ENCODE results near the gene GLT8D2.

The GLT8D2 gene

DNA sequence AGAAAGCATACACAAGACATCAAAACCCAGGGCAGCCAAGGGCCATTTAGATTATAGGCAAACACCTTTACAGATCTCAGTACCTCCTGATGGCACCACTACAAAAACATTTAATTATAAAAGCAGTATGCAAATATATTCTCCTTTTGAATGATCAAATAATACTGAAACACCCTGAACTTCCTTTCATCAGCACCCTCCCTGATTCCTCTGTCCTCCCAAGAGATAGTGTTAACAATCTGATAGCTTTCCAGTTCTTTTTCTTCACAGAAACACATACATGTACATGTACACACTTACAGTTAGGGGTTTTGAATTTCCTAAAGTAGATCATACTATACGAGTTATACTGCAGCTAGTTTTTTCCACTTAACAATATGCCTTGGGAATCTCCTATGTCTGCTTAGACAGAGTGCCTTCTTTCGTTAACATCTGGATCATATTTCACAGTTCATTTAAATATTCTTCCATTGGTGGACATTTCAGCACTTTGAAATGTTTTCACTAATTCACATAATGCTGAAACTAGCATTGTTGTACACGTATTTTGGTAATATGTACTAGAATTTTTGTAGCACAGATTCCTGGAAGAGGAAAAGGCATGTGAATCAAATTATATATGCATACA lies 49.1 kb downstream of the GLT8D2 start:
- no peak for DNase-seq (ENCODE audit: low spot score)

DNA sequence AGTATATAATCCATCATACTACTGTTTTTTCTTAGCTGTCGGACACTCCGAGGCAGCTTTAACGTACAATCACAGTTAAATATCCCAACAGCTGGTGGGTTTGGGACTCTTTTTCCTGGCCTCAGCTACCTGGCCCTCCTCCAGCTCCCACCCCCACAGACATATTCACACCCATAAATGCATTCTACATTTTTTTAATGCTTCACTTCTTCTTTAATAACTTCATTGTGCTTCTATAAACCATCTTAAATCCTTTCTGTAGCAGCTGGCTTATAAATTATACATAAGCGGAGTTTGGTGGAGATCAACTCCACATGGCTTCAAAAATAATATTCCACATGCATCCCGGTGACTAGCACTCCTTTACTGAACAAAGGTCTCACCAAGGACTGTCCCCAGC lies 51.0 kb downstream of the GLT8D2 start:
- DNase-seq (ENCODE audit: low spot score), result no peak

DNA sequence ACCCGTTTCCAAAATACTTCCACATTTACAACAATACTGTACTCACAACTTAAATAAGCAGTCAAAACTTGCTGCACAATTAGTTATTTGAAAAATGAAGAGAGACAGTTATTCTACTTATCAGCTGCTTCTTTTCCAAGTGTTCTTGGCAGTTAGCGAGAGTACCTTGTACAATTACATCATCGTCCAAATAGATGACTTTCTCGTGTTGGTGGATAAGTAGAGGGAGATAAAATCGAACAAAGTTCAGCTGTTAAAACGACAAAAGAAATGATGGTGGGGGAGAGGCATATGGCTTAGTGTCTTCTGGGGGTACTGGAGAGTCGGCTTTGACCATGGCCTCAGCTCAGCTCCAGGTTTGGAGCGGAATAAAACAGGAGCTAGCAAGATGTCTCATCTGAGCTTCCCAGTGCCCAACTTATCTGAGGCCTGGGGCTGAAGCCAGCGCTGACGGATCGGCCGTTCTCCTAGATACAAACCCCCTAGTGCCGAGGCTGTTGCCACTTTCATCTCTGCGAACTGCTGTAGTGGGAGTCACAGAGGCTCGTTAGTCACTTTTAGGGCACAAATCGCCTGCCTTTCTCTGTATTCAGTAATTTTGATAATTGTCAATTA lies 52.6 kb downstream of the GLT8D2 start:
- no peak for DNase-seq (ENCODE audit: low spot score)

DNA sequence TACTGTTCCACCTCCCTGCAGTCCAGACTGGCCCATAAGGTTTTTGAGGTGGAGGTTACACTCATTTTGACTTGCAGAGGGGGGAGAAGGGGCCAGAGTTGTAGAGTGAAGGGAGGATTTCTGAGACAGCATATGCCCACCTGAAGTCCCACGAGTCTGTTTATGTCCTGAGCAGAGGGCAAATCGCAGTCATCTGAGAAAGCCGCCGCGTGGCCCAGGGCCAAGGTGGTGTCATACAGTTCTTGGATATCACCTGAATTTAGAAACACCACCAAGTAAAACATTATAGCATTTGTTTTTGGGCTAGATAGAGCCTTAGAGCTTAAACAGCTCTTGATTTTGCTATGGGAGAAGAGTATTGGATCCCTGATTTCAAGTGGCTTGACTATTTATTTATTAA lies 53.4 kb downstream of the GLT8D2 start:
- no peak for DNase-seq (ENCODE audit: low spot score)

DNA sequence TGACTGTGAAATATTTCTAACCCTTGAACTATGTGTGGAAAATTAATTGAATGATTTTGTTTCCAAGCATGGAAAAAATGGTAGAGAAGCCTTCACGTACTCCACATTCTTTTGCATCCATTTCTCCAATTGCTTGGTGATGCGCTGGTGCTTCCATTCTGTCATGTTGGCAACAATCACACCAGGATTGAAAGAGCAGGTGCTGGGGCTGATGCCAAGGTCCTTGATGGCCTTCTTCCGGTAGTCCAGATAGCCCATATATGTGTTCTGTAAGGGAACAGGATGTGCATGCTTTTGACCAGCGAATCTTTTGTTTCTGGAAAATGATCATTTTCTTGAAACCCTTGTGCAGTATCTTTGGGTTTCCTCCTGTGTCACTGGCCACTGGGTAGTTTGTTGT lies 55.8 kb downstream of the GLT8D2 start:
- DNase-seq (ENCODE audit: low spot score), result no peak

DNA sequence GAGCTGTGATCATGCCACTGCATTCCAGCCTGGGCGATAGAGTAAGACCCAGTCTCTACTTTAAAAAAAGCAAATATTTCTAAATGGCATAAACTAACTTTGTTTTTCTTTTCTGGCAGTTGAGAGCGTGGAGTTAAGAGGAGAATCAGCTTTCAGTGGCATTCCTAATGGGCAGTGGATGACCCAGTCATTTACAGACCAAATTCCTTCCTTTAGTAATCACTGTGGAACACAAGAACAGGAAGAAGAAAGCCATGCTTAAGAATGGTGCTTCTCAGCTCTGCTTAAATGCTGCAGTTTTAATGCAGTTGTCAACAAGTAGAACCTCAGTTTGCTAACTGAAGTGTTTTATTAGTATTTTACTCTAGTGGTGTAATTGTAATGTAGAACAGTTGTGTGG lies 63.2 kb downstream of the GLT8D2 start:
- peak; percentile 57 for DNase-seq (ENCODE audit: low spot score)

DNA sequence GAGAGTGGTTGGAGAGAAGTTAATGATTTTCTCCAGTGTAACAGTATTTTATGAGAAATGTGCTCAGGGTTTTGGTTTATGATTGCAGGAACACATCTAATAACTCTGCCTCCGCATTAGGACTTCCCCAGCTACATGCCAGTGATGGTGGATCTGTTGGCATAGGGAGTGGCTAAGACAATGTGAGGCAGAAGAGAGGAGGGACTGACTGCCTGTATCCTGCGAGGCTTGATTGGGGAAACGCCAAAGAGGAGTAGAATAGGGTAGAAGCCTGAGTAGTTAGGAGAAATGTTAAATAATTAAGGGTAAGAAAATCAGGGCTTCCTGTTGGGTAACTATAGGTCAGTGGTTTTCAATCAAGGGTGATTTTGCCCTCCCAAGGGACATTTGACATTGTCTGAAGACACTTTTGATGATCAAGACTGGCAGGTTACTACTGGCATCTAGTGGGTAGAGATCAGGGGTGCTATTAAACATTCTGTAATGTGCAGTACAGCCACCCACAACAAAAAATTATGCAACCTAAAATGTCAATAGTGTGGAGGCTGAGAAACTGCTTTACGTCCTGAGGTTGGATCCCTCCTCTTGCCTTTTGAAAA lies 71.5 kb downstream of the GLT8D2 start:
- no peak for DNase-seq (ENCODE audit: low spot score)

DNA sequence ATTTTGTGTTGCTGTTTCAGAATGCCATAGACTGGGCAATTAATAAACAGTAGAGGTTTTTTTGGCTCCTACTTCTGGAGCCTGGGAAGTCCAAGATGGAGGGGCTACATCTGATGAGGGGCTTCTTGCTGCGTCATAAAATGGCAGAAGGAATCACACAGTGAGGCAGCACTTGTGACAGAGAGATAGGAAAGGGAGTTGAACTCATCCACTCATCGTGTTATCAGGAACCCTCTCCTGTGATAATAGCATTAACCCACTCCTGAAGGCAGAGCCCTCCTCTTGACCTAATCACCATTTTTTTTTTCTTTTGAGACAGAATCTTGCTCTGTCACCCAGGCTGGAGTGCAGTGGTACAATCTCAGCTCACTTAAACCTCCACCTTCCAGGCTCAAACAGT lies 74.6 kb downstream of the GLT8D2 start:
- DNase-seq (ENCODE audit: low spot score), result no peak

DNA sequence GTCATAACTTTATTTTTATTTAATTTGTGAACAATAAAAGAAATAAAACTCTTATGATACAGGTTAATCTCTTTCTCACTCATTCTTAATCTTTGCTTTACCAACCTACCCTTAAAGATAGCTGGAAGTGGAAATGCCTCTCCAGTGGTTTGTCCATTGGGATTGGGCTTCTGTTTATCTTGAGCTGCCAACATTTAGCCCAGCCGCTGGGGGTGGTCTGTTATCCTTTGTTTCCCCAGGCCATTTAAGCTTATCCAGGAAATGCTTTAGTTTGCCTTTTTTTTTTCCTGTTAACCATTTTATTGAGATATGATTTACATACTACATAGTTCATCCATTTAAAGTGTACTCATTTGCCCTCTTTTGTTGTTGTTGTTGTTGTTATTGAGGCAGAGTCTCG lies 76.1 kb downstream of the GLT8D2 start:
- no peak for DNase-seq (ENCODE audit: low spot score)

DNA sequence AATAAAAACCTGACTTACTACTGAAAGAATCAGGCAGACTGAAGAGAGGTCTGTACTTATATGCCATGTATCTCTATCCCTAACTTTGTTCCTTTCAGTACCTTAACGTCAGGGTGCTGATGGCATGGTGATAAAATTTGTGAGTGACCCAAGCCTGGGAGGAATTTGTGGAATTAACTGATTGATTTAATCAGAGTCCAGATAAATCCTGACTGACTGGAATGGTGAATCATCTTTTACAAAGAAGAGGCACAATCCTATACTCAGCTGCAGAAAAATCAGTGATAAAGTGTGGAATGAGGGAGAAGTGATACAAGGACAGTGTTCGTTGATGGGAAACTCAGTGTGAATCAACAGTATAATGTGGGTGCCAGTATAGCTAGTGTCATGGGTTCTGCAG lies 80.6 kb downstream of the GLT8D2 start:
- DNase-seq (ENCODE audit: low spot score), result peak; percentile 74

DNA sequence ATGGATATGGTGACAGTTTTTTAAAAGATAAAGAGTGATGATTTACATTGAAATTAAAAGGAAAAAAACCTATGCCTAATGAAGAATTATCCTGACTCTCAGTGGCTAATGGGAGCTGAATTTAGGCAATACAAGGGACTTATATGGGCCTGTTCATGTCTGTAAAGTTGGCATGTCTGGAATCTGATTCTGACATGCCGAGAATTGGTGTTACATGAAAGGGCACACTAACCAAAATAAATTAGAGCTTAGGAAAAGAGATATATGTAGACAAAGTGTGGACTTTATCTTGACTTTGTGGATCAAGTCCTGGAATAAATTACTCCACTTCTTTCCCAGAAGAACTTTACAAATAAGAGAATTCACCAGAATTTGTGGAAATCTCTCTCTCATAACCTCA lies 83.3 kb downstream of the GLT8D2 start:
- peak; percentile 15 for DNase-seq (ENCODE audit: low spot score)

DNA sequence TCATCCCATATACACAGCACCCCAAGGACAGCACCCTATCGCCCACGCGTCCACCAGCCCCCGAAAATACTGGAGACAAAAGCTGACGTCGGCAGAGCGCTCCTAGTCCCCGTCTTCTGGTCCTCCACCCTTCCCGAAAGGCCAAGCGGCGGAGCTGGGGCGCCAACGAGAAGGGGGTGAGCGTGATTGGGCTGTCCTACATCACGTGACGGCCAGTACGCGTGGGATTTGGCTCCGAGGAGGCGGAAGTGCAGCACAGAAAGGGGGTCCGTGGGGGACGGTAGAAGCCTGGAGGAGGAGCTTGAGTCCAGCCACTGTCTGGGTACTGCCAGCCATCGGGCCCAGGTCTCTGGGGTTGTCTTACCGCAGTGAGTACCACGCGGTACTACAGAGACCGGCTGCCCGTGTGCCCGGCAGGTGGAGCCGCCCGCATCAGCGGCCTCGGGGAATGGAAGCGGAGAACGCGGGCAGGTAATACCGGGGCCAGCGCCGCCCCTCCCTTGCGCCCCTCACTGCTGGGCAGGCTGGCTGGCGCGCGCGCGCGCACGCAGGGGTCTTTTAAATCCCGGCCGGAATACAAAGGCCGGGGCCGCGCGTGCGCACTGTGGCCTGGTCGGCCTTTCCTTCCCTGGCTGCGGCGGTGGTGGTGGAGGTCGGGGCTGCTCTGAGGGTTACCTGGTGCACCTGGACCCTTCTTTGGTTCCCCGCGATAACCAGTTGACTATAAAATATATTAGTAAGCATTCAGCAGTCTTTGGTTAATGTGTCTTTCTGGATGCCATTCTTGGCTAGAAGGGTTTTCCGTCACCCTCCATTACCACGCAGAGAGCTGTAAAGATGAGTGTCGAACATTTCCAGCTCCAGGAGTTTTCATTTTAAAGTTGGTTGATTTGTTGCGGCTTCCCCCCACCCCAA lies 84.1 kb downstream of the GLT8D2 start, which contains the start of gene TDG:
Gene TDG, plus strand, starts transcription at position 283 of the 915 bp plus-strand sequence. Its CDS starts 166 bp downstream, at position 449.
- peak; percentile 99 for DNase-seq (ENCODE audit: low spot score)

DNA sequence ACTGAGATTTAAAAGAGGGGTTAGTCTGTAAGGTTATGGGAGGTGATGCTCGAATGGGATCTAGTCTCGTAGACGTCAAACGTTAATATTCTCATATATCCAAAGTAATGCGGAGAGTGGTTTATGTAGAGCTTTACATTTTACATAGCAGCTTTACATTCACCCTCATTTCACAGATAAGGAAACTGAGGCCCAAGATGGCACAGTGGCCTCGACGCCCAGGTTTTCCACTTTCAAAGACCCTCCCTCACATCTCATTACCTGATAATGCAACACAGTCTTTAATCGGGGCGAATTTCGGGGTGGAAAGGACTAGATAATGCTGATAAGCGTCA lies 84.8 kb downstream of the GLT8D2 start:
- no peak for DNase-seq (ENCODE audit: low spot score)

DNA sequence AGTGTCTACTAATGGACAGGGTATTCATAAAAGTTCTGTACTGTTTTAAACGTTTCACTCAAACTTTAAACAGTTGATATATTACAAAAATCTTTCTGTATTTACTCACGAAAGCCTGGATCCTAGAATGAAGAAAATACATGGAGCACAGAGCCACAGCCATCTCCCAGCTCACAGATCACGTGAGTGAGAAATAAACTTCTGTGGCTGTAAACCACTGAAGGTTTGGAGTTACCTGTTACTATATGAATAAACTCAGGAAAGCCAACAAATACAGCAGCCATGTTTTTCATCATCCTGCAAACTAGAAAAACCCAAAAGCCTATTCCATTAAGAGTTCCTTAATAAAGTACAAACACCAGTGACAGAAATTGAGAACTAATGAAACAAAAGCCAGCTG lies 85.2 kb downstream of the GLT8D2 start:
- DNase-seq (ENCODE audit: low spot score), result no peak

DNA sequence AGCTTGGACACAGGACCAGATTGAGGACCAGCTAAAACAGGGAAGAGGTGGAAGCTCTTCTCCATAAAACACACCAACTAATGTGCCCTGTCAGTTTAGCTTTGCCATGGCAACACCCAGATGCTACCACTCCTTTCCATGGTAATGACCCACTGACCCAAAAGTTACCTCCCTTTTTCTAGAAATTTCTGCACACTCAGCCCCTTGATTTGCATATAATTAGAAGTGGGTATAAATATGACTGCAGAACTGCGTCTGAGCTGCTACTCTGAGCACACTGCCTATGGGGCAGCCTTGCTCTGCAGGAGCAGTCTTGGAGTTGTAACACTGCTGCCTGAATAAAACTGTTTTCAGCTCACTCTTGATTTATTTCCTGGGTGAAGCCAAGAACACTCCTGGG lies 87.5 kb downstream of the GLT8D2 start:
- no peak for DNase-seq (ENCODE audit: low spot score)

DNA sequence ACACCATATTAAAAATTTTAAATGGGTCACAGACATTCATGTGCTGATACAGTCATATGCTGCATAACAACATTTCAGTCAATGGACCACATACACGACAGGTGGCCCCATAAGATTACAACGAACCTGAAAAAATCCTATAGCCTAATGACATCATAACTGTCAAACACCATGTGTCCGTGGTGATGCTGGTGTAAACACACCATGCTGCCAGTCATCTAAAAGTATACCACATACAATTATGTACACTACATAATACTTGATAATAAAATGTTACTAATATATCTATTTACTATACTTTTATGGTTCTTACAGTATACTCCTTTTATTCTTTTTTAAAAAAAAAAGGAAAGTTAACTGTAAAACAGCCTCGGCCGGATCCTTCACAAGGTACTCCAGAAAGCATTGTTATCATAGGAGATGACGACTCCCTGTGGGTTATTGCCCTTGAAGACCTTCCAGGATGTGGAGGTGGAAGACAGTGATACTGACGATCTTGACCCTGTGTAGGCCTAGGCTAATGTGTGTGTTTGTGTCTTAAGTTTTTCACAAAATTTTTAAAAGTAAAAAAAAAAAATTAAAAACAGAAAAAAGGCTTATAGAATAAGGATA lies 89.3 kb downstream of the GLT8D2 start:
- DNase-seq (ENCODE audit: low spot score), result no peak

DNA sequence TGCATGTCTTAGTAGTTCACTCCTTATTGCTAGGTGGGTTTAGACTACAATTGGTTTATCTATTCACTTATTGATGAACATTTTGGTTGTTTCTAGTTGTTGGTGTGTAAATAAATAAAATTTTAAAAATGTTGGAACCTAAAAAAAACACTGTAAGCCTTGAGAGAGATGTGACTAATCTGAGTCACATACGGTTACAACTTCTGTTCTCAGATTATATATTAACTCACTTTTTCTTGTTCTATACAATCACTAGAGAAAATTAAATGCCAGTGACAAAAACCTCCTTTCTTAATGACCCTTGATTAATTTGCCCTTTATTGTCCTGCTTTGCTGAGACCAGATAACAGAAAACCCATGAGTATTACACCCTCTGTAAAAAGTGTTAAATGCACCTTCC lies 91.4 kb downstream of the GLT8D2 start:
- DNase-seq (ENCODE audit: low spot score), result peak; percentile 34

DNA sequence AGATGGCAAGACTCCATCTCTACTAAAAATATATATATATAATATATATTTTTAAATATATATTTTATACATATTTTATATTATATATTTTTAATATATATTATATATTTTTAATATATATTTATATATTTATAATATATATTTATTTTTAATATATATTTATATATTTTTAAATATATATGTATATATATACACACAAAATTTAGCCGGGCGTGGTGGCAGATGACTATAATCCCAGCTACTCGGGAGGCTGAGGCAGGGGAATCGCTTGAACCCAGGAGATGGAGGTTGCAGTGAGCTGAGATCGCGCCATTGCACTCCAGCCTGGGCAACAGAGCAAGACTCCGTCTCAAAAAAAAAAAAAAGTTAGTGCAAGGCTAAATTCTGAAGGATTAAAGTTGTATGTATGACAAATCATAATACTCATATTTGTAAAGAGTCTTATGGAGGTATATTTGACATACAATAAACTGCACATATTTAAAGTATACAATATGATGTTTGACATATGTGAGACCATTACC lies 92.1 kb downstream of the GLT8D2 start:
- no peak for DNase-seq (ENCODE audit: low spot score)

DNA sequence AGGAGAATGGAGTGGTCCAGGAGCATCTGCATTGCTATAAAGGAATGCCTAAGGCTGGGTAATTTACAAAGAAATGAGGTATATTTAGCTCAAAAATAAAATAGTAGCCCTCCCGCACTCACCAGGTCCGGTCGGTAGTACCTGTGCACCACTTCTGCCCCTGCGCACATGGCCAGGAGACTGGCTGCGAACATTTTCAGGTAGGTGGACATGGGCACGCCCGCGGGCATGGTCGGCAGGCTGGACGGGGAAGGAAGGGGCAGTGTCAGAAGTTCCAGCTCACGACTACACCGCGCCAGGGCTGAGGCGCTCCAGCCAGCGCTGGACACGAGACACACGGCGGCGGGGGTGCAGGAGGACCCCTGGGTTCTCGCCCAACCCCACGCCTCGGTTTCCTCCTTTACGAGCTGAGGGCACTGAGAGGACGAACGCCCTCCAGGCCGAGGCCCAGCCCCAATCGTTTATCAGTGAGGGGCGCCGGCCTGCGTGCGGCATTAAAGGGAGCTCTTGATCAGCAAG lies 93.4 kb downstream of the GLT8D2 start:
- peak; percentile 50 for DNase-seq (ENCODE audit: low spot score)

DNA sequence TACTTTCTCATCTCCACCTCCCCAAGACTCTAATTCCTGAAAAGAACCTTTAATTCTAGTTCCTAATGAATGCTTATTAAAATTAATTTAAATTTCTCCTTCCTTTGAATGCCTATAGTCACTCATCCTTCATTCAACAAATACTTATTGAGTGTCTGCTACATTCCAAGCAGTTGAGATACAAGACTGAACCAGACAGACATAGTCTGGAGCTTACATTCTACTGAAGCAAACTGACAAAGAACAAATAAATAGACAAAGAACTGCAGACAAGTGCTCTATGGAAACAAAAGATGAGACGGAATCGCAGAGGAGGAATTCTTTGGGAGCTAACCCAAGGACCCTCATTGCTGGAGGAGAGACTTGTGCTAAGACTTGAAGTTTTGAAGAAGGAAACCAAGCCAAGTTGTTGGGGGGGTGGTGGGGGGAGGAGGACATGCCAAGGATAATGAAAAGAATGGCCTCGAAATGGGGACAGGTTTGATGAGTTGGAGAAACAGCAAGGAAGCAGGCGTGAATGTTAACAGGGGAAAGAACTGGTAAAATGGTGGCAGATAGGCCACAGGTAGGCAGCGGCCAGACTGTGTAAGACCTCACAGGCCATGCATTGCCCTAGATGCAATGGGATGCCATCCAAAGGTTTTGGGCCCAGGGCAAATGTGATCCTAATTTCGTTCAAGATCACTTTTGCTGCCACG lies 94.0 kb downstream of the GLT8D2 start:
- DNase-seq (ENCODE audit: low spot score), result peak; percentile 37

DNA sequence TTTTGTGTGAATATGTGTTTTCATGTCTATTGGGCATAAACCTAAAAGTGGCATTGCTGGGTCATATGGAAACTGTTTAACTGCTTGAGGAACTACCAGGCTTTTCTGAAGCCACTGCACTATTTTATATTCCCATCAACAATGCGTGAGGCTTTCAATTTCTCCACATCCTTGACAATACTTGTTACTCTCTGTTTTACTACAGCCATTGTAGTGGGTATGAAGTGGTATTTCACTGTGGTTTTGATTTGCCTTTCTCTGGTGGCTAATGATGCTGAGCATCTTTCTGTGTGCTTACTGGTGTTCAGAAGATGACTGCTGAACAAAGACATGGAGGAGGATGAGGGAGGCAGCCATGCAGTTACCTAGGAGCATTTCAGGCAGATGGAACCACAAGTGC lies 97.5 kb downstream of the GLT8D2 start:
- DNase-seq (ENCODE audit: low spot score), result no peak
